Fibroblast of gingiva (primary cell): ENCODE results near the gene MAP1LC3B.
A peak's percentile ranks its signal among the peaks of the same experiment; 100 is the strongest.

Source experiments
- DNase-seq: peaks from one replicate; pipeline ENCODE4 v3.0.0-alpha.2; 2011; ENCODE audit warnings: low read depth

MAP1LC3B gene

DNA sequence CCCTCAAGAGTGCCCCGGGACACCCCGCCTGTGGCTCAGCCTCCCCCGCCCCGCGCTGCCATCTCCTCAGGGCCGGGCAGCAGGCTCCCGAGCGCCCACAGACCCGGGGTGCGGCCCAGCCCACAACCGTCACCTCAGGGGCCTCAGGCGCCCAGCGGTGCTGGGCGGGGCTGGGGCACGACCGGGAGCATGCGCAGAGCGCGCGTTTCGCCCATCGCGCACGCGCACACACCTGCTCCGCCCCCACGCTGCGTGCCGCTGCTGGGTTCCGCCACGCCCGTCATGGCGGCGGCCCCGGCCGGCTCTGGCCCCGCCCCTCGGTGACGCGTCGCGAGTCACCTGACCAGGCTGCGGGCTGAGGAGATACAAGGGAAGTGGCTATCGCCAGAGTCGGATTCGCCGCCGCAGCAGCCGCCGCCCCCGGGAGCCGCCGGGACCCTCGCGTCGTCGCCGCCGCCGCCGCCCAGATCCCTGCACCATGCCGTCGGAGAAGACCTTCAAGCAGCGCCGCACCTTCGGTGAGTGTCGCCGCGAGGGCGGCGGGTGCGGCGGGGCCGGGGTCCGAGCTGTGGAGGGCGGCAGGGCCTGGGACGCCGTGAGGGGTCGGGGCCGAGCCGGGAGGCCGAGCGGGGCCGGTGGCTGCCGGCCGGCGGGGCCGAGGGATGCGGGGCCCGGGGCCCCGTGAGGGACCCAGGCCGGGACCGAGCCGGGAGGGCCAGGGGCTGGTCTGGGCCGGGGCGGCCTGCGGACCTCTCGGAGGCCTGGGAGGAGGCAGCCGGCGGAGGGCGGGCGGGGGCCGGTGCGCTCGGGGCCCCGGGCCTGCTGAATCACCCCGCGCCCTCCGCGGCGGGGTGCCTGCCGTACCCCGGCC lies at the start of gene MAP1LC3B:
Gene MAP1LC3B (plus strand): TSS at position 387 of the 871 bp plus-strand sequence. CDS start 92 bp downstream, at position 479.
- peak; percentile 96 for DNase-seq

- no peak for DNase-seq
Measured at GRCh38 chr16:87342504-87342903, 49.6 kb upstream of the MAP1LC3B start.

DNA sequence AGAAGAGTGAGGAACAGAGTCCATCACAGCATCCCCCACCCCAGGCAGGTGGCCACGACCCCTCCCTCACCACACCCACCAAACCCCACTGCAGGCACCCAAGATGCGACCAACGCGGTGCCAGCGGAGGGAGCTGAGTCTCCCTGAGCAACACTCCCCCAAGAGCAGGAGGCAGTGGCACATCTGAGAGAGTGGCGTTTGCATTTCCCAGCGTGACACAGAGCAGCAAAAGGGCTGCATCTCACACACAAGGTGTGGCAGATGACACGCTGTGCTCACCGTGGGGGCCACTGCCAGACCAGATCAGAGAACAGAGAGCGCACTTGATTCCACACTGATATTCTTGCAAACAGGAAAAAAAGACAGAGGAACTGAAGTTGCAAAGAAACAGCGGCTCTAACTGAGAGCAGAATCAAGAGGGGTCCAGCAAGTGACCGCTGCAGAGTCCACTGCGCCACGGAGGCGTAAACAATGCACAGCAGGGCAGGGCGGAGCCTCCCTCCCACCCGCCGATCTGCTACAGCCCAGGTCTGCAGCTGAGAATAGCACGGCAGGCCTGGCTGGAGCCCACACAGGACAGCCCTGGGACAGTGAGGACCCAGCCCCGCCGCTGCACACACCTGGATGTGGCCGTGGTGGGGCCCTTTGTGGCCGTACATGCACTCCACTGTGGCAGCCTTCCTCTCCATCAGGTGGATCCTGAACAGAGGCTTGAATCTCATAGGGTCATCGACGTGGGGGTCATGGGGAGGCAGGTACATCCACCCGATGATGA lies 49.0 kb upstream of the MAP1LC3B start:
- DNase-seq: no peak

DNA sequence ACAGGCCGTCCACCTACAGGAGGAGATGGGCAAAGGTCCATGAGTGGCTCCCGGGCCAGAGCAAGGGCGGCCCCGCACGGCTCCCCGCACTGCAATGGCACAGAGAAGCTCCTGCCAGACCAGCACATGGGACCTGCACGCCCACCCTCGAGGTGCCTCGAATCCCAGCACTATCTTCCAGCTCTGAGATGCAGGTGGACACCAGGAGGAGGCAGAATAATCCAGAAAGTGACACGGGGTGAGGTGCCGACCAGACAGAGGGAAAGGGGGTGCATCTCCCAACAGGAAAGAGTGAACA lies 48.4 kb upstream of the MAP1LC3B start:
- no peak for DNase-seq

DNA sequence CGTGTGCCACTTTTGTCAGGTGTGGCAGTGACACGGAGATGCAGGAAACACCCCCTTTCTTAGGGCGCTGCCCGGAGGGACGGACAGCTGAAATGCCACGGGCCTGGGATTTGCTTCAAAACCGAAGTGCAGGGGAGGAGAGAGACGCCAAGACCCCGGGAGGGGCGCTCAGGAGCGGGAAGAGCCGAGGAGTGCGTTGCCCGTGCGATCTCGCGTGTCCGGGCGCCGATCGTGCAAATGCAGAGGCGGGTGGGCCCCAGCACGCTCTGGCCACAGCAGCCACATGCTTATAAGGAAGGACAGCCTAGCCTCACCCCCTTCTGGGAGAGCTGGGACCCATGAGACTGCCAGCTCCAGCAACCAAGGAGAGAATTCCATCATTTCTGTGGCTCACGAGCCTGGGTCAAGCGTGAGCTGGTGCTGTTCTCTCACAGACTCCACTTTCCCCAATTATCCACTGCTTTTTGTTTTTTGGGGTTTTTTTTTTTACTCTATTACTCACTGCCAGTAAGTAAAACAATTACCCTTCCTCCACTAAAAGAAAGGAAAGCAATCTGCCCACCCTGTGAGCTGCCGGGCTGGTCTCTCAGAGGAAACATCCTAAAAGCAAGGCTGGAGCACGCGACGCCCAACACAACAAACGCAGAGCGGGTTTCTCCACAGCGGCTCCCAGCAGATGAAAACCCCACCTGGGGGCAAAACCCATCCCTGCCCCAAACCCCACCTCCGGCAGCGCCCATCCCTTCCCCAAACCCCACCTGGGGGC lies 47.8 kb upstream of the MAP1LC3B start:
- DNase-seq: no peak

- no peak for DNase-seq
Measured at GRCh38 chr16:87344931-87345631, 47.1 kb upstream of the MAP1LC3B start.

DNA sequence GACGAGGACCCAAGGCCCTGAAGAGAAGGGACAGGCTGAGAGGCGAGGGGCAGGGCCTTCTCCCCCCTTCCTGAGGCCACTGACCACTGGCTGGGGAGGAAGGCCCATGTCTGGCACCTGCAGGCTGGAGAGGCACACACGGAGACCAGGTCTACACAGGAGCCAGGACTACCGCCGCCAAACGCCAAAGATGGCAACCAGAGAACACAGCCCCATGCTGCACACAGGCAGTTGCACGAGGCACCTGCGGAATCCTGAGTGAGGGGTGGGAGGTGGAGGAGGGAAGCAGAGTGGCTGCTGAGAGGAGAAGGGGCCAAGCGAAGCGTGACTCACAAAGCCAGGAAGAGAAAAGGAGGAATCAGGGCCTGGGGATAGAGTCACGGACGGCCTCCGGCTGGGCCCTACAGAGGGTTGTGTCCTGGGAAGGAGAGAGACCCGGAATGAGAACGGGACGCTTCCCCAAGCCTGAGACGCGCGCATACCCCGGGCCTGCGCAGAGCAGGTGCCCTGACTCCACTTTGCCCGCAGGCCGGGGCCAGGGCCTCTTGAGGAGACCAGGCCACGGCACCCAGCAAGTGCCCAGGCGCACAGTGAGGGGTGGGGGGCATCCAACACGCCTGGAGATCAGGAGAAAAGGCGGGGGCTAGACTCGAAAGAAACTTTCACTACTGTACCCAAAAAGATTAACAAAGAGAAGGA lies 46.3 kb upstream of the MAP1LC3B start:
- DNase-seq: no peak

DNA sequence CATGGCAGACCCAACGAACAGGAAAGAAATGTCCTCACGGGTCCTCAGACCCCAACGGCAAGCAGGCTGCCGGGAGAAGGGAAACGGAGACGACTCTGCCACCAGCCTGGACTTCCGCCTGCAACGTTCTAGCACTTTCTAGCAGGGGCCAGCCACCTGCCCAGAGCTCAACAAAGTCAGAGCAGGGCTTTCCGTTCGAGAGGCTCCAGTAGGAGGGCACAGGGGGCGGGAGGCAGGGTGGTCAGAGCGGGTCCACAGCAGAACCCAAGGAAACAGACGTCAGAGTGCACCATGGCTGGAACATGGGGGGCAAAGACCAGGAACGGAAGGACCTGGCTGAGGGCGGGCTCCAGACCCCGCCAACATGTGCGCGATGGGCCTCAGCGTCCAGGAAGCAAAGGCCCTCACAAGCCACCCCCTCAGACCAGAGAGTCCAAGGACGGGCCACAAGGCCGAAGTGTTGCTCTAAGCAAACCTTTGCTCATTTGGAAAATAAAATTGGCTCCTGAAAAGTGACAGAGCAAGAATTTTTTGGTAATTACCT lies 45.5 kb upstream of the MAP1LC3B start:
- DNase-seq: no peak

DNA sequence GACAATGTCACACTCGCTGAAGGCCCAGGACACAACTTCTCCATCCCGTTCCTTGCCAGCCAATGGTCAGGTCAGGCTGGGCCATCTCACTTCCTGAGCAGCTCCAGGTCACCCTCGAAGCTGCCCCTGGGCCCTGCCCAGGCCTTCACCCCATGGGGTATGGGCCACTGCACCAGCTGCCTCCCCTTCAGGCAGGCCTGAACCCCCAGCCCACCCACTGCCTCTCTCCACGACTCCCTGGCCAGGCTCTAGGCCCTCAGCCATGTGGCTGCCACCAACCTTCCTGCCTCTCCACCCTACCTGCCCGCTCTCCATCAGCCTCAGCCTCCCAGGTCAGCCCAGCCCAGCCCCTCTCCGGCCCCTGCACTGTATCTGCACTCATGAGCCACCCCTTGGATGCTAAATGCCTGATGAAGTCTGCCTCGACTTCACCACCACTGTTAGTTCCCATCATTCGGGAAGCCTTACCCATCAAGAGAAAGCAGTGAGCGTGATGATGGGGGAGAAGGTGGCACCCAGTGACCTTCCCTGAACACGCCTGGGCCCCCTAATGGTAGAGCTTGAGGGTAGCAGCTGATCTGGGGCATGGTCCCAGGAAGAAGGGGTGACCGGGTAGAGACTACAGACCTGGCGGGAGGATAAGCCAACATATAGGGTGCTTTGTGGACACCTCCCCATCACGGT lies 44.1 kb upstream of the MAP1LC3B start:
- no peak for DNase-seq

DNA sequence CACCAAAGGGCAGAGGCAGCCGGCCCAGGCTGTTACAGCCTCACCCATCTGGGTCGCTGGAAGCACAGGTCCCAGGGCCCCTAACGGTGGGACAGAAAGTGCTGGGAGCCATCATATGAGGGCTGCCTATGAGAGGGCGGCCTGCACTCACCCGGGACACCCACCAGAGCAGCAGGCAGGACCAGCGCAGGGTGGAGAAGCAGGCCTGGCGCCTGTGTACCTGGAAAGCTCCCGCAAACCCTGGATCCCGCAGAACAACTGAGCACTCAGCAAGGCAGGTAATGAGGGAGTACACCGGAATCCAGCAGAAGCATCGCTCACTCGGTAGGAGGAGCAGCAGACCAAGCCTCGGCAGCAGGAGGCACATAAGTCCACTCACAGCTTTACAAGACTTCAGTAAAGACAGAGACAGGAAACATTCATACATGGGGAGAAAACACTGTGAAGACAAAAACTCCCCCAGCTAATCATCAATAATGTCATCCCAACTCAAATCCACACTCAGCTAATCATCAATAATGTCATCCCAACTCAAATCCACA lies 43.4 kb upstream of the MAP1LC3B start:
- DNase-seq: no peak

GRCh38 chr16:87350031-87350430 lies 42.1 kb upstream of the MAP1LC3B start:
- no peak for DNase-seq

DNA sequence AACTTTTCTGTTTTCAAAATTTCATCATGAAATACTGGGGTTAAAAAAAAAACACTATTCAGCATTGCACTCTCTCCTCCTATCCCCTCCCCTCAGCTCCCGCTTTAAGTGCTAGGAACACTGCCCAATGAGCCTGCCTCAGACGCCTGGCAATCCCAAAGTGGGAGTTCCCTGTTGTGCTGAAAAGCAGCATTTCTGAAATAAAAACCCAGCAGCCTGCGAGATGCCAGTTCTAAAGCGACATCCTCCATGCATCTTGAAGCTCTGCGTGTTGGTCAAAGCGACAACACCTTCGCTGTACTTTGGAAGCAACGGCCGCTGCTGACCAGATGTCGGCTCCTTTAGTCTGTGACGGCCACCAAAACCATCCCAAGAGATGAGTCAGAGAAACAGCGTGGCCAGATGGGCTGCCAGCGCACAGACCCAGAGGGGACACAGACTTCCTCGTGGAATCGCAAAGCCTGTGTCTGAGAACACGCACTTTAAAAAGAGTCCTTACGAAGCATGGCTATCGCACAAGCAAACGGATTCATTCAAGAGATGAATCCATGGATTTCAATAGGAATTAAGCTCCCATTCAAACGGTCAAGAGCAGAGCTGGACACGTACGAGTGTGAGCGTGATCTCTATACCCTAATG lies 41.3 kb upstream of the MAP1LC3B start:
- DNase-seq: peak; percentile 42

- no peak for DNase-seq
Measured at GRCh38 chr16:87351320-87351698, 40.8 kb upstream of the MAP1LC3B start.

GRCh38 chr16:87352818-87353217 lies 39.3 kb upstream of the MAP1LC3B start:
- no peak for DNase-seq

- no peak for DNase-seq
Measured at GRCh38 chr16:87353613-87354012, 38.5 kb upstream of the MAP1LC3B start.

DNA sequence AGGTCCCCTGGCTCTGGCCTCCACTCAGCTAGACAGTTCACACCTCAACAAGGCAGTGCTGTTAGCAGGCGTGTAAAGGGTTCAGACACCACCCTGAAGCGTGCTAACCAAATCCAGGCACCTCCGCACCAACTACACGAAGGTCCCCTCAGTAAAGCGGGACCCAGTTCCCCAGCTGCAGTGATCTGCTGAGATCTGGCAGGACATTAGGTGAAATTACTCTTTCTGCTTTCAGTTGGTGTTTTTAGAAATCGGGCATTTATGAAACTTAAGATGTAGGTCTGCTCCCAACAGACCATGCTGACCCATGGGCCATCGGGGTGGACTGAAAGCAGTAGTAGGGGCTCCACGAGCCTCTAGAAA lies 35.7 kb upstream of the MAP1LC3B start:
- DNase-seq: no peak

DNA sequence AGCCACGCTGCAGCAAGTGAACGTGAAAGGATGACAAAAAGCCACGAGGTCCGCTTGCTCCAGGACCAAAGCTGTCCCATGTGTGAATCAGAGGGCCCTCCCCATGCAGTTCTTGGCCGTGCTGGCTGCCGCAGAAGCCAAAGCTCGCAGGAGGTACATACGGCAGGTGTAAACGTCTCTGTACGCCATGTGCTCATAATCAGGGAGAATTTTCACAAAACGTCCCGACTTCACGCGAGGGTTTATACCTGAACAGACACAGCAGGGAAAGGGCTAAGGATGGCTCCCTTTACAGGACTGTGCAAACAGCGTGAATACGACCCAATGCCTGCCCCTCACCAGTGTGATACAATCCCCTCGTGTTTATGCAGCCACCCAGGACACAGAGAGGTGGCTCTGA lies 33.9 kb upstream of the MAP1LC3B start:
- no peak for DNase-seq

DNA sequence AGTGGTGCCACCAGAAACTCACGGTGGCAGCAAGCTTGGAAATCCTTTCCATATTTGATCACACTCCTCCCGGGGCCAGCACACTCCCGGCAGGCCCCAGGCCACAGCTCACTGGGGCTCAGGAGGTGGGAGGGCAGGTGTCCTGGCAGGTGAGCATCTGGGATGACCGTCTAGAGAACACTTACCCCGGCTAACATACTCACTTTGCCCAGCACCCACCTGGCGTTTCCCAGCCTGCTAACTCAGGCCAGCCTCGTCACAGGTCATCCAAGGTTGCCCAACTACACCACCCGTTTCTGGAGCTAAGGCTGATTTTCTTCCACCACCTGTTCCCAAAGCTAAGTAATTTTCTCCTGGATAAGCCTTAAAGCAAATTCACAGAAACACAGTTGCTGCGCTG lies 33.4 kb upstream of the MAP1LC3B start:
- no peak for DNase-seq

DNA sequence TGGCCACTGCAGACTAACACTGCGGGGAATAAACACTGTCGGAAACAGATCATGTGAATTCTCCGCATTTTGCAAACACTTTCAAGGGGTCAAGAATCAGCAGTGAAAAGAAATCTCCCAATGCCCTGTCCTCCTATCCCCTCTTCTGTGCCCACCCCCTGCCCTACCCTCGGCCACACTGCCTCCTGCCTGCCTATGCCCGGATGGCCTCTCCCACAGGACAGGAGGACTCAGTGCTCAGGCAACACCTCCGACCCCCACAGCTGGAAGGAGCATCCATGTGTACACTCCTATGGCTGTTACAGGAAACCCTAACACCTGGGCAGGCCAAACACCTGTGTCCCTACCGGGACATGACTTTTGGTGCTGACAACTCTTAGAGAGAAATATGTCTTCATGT lies 33.0 kb upstream of the MAP1LC3B start:
- DNase-seq: no peak
